Measurements from ENCODE around the gene PCYT2.
A peak's percentile ranks its signal among the peaks of the same experiment; 100 is the strongest.

PCYT2 gene

DNA sequence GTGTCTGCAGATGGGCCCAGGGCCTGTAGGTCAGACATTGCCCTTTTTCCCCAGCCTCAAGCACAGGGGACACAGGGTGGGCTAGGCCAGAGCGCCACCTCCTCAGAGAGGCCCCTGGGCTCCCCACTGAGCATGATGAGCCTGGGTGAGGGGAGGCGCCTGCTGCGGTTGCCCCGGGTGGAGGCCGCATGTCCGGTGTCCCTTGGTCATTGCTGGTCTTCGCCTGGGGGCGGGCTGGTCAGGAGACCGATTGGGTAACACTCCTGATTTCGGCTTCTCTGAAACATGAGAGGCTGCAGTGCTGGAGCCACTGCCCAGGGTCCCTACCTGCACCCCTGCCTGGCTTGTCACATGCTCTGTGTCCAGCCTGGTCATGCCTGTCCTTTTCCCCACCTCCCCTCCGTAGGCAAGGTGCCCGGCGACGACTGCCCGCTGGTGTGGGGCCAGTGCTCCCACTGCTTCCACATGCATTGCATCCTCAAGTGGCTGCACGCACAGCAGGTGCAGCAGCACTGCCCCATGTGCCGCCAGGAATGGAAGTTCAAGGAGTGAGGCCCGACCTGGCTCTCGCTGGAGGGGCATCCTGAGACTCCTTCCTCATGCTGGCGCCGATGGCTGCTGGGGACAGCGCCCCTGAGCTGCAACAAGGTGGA is 11.6 kb downstream of the PCYT2 start:
- DNase-seq, result no peak

DNA sequence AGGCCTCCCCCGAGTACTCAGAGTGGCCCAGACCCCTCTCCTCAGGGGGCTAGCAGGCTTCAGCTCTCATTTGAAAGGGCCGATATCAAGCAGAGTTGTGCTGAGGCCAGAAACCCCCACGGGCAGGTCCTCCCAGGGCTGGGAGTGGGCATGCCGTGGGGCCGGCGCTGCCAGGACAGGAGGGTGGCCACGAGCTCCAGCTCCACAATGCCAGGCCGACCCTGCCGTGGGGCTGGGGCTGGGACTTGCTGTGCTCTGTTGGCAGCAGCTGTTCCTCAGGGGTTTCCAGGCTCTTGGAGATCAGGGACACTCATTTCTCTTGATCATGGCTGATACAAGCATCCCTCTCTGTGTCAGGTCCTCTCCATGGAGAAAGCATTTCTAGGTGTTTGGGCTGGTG is 12.3 kb downstream of the PCYT2 start:
- no peak for DNase-seq

DNA sequence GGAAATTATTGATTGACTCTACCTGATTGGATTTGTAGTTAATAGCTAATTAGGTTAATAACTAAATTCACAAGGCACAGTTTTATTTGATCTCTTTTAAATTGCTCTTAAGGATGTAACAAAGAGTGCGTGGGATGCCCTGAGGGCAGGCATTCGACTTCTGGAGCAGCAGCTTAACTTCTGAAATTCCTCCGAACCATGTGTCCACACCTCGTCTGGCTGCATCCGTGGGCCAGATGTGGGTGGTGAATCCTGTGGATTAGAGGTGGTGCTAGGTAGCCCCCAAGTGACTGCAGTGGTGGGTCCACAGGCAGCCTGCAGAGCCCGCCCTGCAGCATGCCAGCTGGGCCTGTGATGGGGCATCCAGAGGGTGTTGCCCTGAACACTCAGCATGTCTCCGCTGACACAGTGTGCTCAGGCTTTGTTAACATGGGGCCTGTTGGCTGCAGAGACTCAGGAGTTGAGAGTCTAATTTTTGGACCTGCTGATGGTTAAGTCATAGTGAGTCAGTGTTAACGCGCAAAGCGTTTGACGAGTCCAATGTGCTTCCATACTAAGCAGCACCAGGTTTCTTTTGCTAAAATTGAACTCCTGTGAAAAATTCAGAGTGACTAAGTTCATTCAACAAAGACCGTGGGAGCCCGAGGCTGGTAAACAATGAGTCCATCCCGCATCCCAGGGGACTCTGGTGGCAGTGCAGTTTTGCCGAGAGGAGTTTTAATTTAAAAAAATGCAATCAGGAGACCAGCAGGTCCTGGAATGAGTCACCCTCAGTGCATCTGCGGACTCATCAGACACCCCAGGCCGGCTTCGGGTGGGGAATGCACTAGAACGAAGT is 13.0 kb downstream of the PCYT2 start:
- no peak for DNase-seq

DNA sequence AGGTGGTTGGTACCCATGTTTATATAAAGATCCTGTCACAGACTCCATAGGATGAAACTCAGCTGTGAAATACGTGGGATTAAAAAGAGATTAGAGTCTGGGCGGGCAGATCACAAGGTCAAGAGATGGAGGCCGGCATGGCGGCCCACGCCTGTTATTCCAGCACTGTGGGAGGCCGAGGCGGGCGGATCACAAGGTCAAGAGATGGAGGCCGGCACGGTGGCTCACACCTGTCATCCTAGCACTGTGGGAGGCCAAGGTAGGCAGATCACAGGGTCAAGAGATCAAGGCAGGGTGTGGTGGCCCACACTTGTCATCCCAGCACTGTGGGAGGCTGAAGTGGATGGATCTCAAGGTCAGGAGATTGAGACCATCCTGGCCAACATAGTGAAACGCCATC is 15.8 kb downstream of the PCYT2 start:
- no peak for DNase-seq

DNA sequence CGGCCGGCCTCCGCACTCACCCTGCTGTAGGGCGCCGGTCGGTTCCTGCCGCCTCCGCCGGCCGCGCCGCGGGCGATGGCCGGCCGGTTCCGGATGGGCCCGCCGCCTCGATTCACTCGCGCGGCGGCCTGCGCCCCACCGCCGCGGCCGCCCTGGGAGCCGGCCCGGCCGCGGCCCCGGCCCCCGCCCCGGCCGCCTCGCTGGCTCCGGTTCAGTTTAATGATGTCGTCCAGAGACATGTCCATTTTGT is 20.0 kb downstream of the PCYT2 start:
- no peak for DNase-seq

DNA sequence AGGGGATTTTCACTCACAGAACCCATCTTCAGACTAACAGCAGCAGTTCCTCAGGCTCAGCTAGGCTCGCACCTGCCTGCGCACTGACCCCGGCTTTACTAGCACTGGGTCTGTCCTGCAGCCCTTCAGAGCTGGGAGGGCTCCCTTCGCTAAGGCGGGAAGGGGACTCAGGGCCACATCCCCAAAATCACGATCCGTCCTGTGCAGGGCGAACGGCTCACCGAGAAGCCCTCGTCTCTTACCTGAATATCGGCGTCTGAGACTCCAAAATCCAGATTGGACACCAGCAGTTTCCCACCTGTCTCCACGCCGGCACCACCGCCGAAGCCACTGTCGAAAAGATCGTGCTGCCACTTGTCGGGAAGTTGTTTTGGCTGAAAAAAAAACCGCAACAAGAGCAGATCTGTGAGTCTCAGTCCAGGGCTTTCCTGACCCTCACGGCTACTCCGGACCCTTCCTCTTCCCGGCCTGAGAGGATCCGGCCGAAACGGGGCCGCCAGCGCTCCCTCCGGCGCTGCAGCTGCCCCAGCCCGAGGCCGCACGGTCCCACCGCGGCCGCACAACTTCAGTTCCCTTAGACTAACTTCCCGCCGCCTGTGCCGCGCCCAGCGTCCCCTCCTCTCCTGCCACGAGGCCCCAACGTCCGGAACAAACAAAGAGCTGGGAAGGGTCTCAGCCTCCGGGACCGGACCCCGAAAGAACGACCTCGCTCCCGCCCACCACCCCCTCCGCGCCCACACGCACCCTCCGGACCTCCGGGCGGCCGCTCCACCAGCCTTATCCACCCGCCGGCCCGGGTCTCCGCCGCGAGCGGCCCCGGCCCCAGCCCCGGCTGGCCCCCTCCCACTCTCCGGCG is 20.5 kb downstream of the PCYT2 start:
- DNase-seq, result peak; percentile 35

DNA sequence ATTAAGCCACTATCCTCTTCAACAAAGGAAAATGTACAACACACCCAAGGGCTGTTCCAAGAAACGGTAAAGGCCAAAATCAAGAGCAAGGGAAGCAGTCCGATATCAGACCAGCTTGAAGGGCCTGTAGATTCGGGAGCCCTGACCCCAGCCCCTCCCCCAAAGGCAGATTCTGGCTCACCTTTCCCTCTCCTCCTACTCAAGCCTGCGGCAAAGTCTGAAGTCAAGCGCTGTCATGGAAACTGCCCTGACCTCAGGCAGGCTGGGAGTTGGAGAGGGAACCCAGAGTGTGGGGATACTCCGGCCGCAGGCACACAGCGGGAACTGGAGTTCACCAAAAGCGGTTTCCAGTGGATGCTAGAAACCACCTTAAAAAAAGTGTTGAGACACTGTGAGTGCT is 21.6 kb downstream of the PCYT2 start:
- DNase-seq, result no peak

DNA sequence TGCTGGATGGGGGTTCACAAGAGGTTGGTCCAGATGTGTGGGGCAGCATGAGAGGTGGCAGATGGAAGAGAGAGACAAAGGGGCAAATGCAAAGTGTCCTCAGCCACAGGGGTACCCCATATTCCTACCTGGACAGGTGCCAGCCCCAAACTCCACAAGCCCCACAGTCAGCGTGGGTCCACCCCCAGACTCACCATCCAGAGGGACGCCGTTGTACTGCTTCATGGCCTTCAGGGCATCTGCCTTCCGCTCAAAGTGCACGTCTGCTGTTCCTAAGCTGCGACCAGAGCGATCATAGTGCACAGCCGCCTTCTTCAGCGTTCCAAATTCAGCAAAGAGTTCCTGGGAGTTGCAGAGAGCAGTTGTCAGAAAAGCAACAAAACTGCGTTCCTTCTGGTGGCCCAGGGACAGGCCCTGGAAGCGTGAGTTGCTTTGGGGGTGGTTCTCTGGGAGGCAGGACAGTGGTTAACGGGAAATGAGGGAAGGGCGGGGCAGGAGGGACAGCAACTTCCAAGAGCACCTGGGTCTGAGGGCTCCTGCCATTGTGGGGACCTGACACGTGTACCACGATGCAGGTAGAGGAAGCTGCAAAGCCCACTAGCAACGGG is 22.1 kb downstream of the PCYT2 start:
- DNase-seq, result no peak

DNA sequence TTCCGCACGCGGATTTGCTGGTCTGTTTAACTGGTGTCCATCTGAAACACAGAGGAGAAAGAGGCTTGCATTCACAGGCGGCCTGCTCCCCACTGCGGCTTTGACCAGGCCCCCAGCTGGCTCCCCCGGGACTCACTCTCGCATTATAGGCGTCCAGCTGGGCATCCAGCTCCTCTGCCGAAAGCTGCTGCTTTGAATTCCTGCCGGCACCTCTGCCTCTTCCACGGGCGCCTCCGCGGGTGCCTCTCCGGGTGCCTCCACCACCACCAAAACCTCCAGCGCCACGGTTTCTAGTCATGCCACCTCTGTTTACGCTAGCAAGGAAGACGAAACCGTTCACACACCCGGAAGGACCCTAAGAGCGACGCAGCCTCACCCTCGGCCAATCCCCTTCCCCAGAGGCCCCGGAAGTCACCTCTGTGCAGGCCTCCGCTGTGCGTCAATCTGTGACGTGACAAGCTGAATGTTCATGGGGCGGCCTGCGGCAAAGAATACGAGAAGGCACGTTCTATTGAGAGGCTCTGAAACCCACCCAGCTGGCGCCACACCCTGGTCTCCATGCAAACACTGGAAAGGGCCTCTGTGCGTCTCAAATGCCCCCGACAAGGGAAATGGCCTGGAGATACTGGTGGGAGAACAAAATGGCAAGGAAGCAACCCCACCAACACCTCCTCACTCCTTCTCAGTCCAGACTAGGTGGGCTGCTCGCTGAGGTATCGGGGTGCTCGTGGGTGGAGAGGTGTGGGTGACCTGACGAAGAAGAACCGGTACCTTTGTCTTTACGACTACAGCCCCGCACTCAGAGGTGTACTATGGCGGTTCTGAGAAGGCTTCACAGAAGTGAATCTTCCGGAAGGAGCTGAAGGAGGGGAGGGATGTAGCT is 22.9 kb downstream of the PCYT2 start:
- DNase-seq, result no peak

DNA sequence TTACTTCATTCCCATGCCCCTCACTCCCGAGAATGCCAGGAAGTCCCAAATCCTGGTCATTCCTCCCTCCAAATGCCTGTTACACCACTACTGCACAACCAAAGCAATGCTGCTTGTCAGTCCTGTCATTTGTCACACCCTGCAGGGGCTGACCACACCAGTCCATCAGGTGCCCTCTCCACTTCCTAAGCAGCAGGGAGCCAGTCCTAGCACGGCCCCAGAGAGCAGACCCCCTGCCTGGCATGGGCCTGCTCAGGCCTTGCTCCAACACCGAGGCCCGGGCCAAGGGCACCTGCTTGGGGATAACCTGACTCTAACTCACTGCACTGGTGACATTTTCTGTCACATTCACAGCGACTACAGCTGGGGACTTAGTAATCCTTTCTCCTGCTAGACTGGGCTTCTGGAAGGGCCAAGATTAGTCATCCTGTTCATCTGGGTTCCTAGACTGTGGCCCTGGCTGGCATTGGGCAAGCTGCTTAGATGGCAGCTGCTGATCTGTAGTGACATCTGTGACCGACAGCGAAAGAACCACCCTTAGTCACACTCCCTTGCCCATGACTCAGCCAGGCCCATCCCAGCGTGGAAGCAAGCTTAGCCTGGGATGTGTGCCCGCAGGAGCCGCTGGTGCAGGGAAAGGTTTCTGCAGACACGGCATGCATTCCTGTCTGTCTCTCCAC is 25.2 kb downstream of the PCYT2 start:
- DNase-seq, result no peak

DNA sequence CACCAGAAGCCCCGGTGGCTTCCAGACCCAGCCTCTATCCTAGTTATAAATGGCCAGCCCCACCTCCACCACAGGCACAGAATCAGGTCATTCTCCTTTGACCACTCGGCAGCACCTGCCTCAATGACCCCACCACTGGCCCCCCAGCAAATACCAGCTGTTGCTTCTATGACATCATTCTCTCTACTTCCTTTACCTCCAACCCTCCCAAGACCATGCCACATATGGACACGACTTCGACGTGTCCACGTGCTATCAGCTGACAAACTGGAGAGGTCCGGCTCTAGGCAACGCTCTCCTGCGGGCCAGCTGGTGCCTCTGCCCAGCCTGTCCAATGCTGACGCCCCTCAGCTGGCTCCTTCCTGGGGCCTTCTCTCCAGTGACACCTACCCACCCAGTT is 25.7 kb downstream of the PCYT2 start:
- no peak for DNase-seq

DNA sequence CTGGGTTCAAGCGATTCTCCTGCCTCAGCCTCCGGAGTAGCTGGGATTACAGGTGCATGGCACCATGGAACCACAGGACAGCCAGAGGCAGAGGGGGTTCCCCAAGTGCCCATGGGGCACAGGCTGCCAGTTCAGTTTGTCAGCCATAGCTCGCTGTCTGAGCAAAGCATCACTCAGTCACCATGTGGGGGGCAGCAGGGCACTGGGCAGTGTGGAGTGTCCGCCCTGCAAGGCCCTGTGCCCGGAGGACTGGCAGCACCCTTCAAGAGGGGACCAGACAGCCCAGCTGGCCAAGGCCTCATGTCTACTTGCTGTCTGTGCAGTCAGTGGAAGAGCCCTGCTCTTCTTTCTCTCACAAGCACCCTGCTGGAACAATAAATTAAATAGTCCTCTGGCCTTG is 26.2 kb downstream of the PCYT2 start:
- no peak for DNase-seq

DNA sequence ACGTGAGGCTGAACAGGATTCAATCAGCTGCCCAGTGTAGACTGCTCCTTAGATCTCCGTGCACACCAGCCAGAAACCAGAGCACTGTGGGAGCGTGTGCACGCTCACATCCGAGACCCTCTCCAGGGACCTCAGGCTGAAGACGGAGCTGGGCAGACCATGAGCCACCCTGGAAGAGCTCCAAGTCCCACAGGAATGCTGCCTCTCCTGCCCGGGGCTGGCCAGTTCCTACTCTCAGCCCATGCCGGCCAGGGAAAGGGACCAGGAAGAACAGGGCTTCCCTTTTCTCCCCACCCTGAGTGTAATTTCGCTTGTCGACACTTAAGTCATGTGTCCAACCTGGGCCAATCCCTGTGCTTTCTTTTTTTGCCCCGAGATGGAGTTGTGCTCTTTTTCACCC is 26.7 kb downstream of the PCYT2 start:
- no peak for DNase-seq

DNA sequence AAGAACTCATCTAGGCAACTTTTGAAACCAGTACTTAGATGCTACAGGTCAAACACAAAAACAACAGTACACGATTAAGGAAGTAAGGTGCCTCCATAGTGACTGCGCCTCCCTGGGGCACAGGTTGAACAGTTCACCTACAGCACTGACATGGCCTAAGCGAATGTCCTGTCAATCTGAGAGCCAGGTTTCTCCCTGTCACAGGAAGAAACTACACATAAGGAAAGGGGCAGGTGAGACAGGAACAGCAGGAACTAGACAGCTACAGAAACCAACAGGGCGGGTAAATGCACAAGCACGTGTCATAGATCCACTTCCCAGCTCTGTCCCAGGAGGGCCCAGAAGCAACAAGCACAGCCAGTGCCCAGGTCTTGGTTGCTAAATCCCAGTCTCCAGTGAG is 32.1 kb downstream of the PCYT2 start:
- DNase-seq, result no peak

DNA sequence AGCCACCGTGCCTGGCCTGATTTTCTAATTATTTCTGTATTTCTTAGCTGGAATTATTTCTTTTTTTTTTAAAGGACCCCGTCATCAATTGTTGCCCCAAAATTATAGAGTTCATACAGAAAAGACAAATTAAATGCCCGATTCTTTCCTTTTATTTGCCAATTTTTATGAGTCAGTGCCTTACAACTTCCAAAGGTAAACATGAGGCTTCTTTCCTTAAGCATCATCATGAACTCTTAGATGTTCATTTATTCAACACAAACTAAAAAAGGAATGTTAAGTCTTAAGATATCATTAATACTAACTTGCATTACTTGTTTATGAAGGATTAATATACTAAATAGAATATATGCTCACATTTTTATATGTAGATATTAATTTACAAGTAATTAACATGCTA is 32.9 kb downstream of the PCYT2 start:
- no peak for DNase-seq

DNA sequence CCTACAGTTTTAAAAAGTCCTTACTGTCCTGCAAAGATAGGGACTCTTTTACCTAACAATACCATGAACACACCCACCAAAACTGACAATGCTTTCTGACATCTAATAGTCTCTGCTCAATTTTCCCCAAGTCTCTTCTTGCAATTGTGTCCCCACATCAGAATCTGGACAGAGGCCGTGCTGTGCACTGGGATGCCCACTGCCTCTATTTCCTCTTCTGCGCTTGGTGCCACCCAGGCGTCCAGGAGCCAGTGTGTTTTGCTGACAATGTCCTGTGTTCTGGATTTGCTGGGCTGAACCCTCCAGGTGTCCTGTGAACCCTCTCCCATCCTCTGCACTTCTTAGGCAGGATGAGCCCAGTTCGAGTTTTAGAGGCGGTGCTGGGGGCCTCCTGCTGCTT is 33.6 kb downstream of the PCYT2 start:
- DNase-seq, result no peak

DNA sequence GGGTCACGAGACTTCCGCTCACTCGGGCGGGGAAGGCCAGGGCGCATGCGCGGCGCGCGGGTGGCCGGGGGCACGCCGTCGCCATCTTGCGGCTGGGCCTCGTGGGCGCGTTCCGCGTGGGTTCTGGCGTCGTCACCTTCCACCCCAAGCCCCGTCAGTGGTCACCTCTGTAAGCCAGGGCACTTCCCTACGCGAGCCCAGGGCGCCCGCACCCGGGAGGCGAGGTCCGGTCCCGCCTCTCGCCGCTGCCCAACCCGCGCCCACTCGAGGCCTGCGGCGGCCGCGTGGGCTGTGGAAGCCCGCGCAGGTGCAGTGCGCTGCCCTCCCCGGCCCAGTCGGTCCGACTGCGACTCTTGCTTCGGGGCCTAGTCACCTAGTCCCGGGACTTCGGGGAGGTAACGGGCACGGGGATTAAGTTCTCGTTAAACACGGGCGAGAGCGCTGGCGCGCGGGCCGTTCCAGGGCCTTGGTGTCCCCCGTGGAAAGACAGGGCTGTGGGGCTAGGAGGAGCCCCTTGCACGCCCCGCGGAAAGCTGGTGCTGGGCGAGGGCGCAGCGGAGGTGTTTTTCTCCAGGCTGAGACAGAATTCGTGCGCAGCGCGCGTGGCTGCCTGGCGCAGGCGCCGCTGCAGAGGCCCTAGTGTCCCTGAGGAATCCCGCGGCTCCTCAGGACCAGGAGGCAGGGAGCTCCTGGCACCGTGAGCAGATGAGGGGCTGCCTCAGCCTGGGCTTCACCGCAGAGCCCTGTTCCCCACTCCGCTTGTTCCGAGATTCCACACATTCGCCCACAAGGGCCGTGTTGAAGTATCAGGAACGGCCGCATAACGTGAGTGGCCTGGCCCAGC is 39.6 kb downstream of the PCYT2 start:
- DNase-seq, result peak; percentile 93

DNA sequence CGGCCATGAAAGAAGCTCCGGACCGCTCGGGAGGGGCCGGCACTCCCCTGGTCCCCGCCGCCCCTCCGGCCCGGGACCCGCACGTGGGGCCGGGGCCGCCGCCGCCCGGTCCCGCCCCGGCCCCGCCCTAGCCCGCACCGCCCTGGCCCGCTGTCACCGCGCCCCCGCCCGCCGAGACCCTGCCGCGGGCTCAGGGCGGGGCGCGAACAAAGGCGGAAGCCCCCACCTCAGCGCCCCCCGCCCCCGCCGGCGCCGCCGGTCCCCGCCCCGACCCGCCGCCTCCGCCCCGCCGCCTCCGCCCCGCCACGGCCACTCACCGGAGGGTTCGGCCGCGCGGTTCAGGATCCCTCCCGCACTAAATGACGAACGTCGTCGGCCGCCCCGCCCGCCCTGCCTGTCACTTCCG is 40.2 kb downstream of the PCYT2 start, which contains the start of gene ARHGDIA:
Gene ARHGDIA (minus strand): TSS at position 357 of the 406 bp plus-strand sequence. CDS start 1,407 bp downstream, outside the sequence.
- DNase-seq, result no peak

DNA sequence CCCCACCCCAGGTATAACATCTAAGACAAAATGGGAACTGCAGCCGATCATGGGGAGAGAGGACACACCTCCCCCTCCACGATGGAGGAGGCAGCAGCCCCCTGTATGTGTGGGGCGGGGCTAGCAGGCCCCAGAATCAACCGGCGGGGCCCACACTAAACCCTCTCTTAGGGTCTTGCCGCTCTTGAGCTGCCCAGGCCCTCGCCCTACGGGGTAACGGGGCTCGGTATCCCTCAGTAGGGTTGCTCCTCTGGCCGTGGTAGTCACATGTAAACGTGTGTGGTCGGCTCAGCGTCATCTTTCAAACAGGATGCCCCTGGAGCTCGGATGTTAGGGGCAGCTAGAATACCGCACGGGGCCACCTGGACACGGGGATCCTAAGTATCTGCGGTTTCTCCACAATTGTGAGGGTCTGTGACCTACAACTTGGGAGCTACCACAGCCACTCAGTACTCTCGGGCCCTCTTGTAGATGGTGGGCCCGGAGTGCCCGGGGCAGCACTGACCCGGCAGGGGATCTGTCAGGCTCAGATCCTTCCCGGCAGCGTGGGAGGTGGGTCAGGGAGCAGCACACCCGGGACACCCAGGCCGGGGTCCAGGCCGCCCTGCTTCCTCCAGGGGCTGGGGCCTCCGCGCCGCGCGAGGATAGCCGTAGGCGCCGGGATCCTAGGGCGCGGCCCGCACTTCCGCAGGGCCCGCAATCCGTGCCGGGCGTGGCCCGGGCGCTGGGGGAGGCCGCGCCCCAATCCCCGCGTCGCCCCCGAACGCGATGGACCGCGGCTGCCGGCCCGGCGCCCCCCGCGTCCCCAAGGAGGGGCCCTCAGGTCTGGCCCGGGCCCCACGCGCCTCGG is 40.8 kb downstream of the PCYT2 start:
- DNase-seq, result peak; percentile 75
